ENCODE results near the gene NT5C1A.

The NT5C1A gene

DNA sequence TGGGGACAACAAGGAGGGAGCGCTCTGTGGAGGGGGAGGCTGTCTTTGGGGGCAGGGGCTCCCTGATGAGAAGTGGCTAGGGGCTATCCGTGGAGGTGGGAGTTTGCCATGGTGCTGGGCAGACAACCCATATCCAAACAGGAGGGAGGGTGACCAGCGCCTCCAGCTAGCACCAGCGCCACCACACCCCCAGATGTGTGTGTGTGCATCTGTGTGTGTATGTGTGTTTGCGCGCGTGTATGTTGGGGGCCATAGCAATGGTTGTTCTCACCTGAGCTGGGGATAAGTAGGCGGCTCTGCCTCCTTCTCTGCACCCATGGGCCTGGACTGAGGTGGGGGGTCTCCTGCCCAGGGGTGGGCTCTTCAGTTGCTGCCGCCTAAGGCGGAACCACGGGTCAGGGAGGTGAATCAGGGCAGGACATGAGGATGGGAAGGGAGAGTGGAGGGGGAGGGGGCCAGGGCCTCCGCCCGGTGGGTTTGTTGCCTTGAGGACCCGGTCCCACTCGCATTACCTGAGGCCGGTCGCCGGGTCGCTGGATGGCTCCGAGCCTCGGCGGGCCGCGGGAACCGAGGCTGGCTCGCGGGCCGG lies 19.0 kb upstream of the NT5C1A start:
- TF ChIP-seq EP300 (IDR thresholded peaks at IDR 0.05; ENCODE audit: borderline replicate concordance) (no peak), CEBPB (IDR thresholded peaks at IDR 0.05) (no peak), EGR1 (IDR thresholded peaks at IDR 0.05) (no peak), TEAD4 (IDR thresholded peaks at IDR 0.05) (no peak), ZBTB7A (IDR thresholded peaks at IDR 0.05; ENCODE audit: low read depth) (no peak; the same call in 1 of the 2 replicates), NFIC (IDR thresholded peaks at IDR 0.05) (no peak), TCF12 (IDR thresholded peaks at IDR 0.05; ENCODE audit: low read depth) (no peak), TAF1 (IDR thresholded peaks at IDR 0.05; ENCODE audit: low read depth) (no peak), CREB1 (IDR thresholded peaks at IDR 0.05; ENCODE audit: low read depth) (no peak), YY1 (IDR thresholded peaks at IDR 0.05; ENCODE audit: low read depth) (no peak), FOXM1 (IDR thresholded peaks at IDR 0.05; ENCODE audit: borderline replicate concordance, low read depth) (no peak), RAD21 (IDR thresholded peaks at IDR 0.05; ENCODE audit: low read depth) (no peak)
- TF ChIP-seq, protein P1, sequence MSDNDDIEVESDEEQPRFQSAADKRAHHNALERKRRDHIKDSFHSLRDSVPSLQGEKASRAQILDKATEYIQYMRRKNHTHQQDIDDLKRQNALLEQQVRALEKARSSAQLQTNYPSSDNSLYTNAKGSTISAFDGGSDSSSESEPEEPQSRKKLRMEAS (IDR thresholded peaks at IDR 0.05): no peak
- TF ChIP-seq, protein P2, sequence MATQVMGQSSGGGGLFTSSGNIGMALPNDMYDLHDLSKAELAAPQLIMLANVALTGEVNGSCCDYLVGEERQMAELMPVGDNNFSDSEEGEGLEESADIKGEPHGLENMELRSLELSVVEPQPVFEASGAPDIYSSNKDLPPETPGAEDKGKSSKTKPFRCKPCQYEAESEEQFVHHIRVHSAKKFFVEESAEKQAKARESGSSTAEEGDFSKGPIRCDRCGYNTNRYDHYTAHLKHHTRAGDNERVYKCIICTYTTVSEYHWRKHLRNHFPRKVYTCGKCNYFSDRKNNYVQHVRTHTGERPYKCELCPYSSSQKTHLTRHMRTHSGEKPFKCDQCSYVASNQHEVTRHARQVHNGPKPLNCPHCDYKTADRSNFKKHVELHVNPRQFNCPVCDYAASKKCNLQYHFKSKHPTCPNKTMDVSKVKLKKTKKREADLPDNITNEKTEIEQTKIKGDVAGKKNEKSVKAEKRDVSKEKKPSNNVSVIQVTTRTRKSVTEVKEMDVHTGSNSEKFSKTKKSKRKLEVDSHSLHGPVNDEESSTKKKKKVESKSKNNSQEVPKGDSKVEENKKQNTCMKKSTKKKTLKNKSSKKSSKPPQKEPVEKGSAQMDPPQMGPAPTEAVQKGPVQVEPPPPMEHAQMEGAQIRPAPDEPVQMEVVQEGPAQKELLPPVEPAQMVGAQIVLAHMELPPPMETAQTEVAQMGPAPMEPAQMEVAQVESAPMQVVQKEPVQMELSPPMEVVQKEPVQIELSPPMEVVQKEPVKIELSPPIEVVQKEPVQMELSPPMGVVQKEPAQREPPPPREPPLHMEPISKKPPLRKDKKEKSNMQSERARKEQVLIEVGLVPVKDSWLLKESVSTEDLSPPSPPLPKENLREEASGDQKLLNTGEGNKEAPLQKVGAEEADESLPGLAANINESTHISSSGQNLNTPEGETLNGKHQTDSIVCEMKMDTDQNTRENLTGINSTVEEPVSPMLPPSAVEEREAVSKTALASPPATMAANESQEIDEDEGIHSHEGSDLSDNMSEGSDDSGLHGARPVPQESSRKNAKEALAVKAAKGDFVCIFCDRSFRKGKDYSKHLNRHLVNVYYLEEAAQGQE (IDR thresholded peaks at IDR 0.05; ENCODE audit: low read depth): no peak
- TF ChIP-seq, protein P3, sequence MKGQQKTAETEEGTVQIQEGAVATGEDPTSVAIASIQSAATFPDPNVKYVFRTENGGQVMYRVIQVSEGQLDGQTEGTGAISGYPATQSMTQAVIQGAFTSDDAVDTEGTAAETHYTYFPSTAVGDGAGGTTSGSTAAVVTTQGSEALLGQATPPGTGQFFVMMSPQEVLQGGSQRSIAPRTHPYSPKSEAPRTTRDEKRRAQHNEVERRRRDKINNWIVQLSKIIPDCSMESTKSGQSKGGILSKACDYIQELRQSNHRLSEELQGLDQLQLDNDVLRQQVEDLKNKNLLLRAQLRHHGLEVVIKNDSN (IDR thresholded peaks at IDR 0.05): no peak

DNA sequence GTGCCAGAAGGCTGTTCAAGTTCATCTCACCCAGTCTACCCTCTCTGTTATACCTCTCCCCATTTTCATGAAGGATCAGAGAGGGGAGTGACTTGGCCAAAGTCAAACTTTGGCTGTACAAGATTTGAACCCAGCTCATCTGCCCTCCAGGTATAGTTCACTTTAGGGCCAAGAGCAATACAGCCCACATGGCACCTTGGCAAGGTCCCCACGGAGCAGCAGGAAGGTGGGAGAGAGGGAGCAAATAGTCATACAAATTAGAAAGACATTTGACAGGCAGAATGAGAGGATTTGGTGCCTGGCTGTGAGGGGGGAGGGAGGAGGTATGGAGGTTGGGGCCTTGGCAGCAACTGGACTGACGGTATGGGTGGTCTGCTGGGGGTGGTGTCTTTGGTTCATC lies 18.3 kb upstream of the NT5C1A start:
- TF ChIP-seq TEAD4 (IDR thresholded peaks at IDR 0.05) (no peak), EGR1 (IDR thresholded peaks at IDR 0.05) (no peak), TCF12 (IDR thresholded peaks at IDR 0.05; ENCODE audit: low read depth) (no peak), FOXM1 (IDR thresholded peaks at IDR 0.05; ENCODE audit: borderline replicate concordance, low read depth) (no peak), NFIC (IDR thresholded peaks at IDR 0.05) (no peak)

DNA sequence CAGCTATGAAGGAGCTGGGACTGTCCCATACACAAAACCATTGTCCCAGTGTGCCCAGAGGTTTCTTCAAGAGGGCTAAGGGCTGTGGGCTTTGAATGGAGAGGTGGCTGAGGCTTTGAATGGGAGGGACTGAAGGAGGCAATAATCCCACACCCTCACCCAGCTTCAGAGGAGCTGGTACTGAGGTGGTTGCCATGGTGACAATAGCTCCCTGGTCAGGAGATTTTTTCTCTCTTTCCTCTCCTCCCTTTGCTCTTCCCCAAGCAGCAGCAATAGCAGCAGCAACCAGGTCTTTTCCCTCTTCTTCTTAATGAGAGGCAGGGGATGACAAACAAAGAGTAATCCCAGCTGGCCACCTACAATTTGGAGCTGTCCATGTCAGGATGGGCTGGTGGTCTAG lies 17.7 kb upstream of the NT5C1A start:
- TF ChIP-seq CREB1 (IDR thresholded peaks at IDR 0.05; ENCODE audit: low read depth) (no peak), YY1 (IDR thresholded peaks at IDR 0.05; ENCODE audit: low read depth) (no peak), RAD21 (IDR thresholded peaks at IDR 0.05; ENCODE audit: low read depth) (no peak), EGR1 (IDR thresholded peaks at IDR 0.05) (no peak), TCF12 (IDR thresholded peaks at IDR 0.05; ENCODE audit: low read depth) (no peak), CEBPB (IDR thresholded peaks at IDR 0.05) (no peak), NFIC (IDR thresholded peaks at IDR 0.05) (no peak), EP300 (IDR thresholded peaks at IDR 0.05; ENCODE audit: borderline replicate concordance) (no peak), FOXM1 (IDR thresholded peaks at IDR 0.05; ENCODE audit: borderline replicate concordance, low read depth) (no peak), ZBTB7A (IDR thresholded peaks at IDR 0.05; ENCODE audit: low read depth) (no peak), TAF1 (IDR thresholded peaks at IDR 0.05; ENCODE audit: low read depth) (no peak)
- TF ChIP-seq, protein P1 (IDR thresholded peaks at IDR 0.05): no peak
- TF ChIP-seq, protein P2 (IDR thresholded peaks at IDR 0.05; ENCODE audit: low read depth): no peak

DNA sequence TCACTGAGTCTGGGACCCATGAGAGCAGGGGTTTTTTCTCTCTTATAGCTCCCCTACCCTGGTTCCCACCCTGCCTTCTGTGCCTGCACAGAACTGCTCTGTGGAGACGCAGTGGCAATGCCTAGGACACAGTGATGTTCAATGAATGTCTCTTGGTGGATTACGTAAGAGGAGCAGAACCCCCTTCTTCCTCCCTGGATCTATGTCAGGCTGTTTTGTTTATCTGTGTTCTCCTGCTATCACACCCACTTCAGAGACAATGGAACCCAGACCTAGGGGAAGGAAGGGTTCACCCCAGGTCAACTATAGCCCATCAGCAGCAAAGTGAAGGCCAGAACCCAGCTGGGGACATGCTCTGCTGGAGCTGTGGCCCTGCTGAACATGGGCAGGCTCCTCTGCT lies 17.3 kb upstream of the NT5C1A start:
- TF ChIP-seq FOXM1 (IDR thresholded peaks at IDR 0.05; ENCODE audit: borderline replicate concordance, low read depth) (no peak), RAD21 (IDR thresholded peaks at IDR 0.05; ENCODE audit: low read depth) (no peak), TEAD4 (IDR thresholded peaks at IDR 0.05) (no peak), TAF1 (IDR thresholded peaks at IDR 0.05; ENCODE audit: low read depth) (no peak), CREB1 (IDR thresholded peaks at IDR 0.05; ENCODE audit: low read depth) (no peak), CEBPB (IDR thresholded peaks at IDR 0.05) (no peak), NFIC (IDR thresholded peaks at IDR 0.05) (no peak)
- TF ChIP-seq, protein P3 (IDR thresholded peaks at IDR 0.05): no peak

DNA sequence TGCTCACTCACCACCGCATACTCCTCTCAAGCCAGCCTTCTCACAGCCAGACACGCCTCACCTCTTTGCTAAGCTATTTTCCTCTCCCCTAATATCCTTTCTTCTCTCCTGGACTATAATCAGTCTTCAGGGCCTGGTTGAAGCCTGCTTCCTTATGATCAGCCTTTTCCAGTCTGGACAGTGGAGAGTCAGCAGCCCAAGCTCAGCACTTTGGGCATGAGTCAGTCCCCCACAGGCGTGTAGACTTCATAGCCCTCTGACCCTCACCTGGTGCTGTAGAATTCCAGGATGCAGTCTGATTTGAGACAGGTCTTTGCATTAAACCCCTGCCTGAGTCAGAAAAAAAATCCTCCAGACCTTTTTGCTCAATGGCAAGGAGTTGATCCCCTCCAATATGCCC lies 16.8 kb upstream of the NT5C1A start:
- TF ChIP-seq, protein P3 (IDR thresholded peaks at IDR 0.05): no peak
- TF ChIP-seq, protein P1 (IDR thresholded peaks at IDR 0.05): no peak
- no peak for TF ChIP-seq NFIC (IDR thresholded peaks at IDR 0.05)
- no peak for TF ChIP-seq YY1 (IDR thresholded peaks at IDR 0.05; ENCODE audit: low read depth)
- no peak for TF ChIP-seq TCF12 (IDR thresholded peaks at IDR 0.05; ENCODE audit: low read depth)
- TF ChIP-seq, protein P2 (IDR thresholded peaks at IDR 0.05; ENCODE audit: low read depth): no peak
- no peak for TF ChIP-seq FOXM1 (IDR thresholded peaks at IDR 0.05; ENCODE audit: borderline replicate concordance, low read depth)
- no peak for TF ChIP-seq TAF1 (IDR thresholded peaks at IDR 0.05; ENCODE audit: low read depth)
- TF ChIP-seq CEBPB (IDR thresholded peaks at IDR 0.05): no peak
